GM11168 (cell line): ENCODE data around the gene ERC2.

Source experiments
- in situ Hi-C: fragments of 300-500 bp; cut with MboI; formaldehyde crosslinking; loops from one replicate; pipeline ENCODE4 v1.12.0; 2022; ENCODE audit warnings: low sequenced_read_pairs; ENCODE audit not compliant: unreplicated experiment

Gene ERC2

DNA sequence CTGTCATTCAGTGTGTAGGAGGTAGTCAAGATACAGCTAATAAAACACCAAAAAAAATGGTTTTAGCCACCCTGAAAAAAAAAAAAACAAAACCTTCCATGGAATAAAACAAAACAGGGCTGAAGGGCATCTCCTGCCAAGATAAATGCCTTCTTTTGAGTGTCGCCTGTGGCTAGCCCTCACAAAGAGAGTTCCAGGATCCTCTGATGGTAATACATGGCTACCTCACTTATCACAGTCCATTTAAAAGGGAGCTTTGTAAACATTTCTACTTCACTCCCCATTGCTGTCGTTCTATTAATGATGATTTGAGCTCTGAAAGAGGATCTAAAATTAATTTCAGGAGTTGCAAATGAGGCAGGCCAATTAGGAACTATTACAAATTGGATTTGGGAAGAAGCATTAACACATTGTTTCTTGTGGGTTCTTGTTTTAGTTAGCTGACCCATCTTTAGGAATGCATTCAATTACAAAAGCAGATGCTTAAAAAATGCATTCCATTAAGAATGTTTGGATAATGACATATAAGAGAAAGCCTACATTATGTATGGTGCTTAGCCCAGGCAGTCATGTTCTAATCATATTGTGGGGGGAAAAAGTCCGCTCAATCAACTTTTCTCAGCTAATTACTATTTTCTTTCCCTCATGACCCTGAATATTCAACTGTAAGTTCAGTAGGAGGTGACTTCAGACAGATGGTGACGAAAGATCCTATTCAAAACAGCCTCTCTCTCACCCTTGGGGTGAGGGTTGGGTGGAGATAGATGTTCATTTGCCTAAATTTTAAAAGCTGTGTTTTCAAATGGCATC lies 726.0 kb downstream of the ERC2 start:
- in situ Hi-C loops = no loop called here

DNA sequence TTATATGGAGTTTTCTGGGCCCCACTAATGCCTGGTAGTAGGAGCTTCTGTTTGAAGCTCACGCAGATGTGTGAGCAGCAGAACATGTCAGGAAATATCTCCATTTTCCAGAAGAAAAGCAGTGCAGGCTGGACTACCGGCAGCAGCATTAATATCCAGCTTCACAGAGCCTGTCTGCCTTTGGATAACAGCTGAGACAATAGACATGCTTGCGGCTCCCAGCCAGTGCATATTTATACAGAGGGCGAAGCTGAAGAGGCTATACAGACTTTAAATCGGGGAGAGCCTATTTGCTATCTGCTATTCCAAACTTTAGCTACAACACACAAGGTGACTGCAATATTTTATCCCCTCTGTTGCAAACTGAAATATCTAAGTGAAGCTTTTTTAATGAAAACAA lies 731.1 kb downstream of the ERC2 start:
- in situ Hi-C loops = no loop called here

DNA sequence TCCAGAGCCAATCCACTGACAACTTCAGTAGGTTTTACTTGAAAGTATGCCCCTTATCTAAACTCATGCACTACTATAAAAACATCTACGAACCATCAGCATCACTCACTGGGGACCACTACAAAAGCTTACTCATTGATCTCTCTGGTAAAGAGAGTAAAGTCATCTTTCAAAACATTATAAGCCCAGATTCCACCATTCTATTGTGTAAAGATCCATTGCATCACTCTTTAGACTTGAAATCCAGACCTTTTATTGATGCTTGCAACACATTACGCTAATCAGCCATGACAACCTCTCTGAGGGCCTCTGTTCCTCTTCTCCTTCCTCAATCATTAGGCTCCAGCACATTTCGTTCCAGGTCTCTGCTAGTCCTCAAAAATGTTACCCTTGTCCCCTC lies 732.3 kb downstream of the ERC2 start:
- in situ Hi-C loops = no loop called here

DNA sequence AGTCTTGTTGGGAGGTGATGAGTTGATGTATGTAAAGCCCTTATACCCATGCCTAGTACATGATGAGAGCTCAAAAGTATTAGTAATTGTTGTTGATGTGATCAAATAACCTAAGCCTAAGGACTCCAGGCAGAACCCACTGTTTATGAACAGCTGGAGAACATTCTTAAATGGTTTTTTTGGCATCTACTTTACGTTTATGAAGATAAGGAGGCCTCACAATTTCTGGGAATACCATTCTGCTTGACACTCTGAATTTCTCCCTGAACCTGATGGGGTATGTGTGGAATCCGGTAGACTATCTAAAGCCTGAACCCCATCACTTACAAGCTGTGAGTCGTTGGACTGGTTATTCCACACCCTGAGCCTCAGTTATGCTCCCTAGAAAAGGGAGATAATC lies 736.5 kb downstream of the ERC2 start:
- in situ Hi-C loops = no loop called here

DNA sequence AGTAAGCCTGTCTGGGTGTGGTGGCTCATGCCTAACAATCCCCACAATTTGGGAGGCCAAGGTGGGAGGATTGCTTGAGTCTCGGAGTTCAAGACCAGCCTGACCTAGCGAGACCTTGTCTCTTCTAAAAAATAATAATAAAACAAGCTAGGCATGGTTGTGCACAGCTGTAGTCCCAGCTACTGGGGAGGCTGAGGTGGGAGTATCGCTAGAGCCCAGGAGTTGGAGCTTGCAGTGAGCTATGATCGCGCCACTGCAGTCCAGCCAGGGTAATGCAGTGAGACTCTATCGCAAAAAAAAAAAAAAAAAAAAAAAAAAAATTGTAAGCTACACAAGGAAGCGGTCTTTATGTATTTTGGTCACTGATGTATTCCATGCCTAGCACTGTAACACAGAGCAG lies 738.7 kb downstream of the ERC2 start:
- in situ Hi-C loops = loop anchor here (5.0 kb wide), 1 partner anchor 232 kb away; no protein-coding TSS in a partner anchor

DNA sequence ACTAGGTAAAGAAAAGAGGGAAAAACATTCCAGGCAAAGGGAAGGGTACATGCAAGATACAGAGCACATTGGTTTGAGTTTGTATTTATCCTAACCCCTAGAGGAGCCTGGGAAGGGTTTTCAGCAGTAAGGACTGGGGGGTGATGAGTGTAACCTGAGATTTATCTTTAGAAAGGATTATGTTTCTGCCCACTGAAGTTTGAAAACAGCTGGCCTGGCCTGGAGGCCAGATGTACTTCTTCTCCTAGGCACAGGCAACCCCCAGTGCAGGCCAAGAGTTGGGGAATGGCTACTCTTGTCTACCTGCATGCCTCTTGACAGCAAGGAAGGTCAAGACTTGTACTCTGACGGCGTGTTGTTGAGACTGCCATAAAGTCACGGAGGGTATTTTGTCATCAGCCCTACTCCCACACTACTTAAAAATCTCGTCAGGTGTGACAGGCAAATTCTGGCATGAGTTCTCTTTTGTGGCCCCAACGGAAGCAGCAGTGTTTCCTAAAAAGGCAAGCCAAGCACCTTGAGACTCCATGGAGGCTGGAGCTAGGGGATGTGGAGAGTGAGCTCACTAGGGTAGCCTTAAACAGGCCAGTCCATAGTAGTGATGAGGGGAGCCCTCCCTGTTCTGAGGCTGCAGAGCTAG lies 739.7 kb downstream of the ERC2 start:
- in situ Hi-C loops = loop anchor here (5.0 kb wide), 1 partner anchor 231 kb away; no protein-coding TSS in a partner anchor

DNA sequence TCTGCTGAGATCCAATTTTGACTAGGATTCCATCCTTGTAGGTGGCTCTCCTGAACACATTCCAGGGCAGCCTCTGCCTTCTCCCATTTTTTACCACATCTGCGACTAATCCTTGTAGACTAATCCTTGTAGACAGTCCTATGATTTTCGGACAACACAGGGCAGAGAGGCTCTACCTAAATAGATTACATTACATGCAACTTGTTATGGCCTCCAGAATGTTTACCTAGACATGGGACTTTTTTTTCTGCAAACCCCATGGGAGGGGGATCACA lies 741.8 kb downstream of the ERC2 start:
- in situ Hi-C loops = loop anchor here (5.0 kb wide), 1 partner anchor 229 kb away; no protein-coding TSS in a partner anchor

DNA sequence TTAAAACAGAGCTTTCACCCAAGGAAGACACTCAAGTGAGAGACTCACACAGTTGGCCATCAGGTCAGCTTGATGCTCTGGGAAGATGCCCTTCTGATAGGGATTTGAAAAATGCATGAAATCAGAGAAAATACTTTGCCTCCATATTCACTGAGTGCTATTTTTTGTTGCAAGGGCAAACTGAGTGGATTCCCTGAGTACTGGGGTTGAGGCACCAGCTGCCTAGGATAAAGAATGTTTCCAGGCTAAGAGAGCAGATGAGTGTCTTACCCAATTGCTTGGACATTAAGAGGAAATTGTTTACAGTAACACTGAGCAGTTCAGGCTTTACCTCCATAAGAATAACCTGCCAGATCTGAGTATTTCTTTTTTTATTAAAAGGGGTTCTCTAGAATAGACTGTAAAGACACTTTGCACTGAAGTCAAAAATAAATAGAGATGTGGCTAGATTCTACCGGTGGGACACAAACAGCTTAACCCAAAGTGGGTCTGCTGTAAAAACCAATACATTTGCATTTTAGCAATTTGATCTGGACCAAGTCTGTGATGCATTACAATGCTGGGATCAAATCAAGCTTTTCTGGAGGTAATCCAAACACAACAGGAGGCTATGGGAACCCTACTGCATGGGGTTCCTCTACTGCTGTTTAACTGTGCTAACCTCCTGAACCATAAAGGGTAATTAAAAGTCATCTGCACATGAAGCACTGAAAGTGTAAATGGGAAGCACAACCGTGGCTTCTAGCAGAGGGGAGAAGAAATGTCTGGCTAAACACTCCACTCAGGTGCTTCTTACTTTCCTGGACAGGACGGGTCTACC lies 742.4 kb downstream of the ERC2 start:
- in situ Hi-C loops = loop anchor here (5.0 kb wide), 1 partner anchor 229 kb away; no protein-coding TSS in a partner anchor

DNA sequence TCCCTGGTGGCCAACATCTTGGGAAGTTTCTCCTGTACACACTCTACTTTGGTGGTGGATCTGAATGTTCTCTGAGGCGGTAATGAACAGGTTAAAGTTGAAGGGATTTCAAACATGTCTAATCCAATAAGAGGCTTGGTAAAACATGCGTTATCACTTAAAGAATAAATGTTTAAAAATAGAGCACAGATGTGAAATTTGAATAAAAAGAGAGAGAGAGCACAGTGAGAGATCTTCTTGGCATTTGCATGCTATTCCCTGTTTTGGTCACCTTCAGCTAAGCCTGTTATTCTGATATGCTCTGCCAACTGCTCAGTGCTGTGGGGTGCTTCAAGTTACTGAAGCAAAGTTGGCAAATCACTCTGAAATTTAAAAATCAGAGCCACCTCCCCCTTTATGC lies 743.4 kb downstream of the ERC2 start:
- in situ Hi-C loops = loop anchor here (5.0 kb wide), 1 partner anchor 228 kb away; no protein-coding TSS in a partner anchor

DNA sequence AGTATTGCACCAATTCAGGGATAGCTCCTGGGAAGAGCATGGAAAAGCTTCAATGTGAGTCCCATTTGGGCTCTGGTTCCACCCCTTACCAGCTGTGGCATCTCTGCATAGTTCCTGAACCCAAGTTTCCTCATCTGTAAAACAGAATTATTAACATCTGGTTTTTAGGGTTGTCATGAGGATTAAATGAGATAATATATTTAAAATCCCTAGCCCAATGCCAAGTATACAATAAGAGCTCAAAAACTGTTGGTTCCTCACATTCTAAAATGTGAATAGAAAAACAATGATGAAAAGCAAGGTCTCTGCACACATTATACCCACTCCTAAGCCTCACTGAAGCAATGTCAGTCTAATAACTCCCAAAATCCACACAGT lies 743.9 kb downstream of the ERC2 start:
- in situ Hi-C loops = no loop called here

DNA sequence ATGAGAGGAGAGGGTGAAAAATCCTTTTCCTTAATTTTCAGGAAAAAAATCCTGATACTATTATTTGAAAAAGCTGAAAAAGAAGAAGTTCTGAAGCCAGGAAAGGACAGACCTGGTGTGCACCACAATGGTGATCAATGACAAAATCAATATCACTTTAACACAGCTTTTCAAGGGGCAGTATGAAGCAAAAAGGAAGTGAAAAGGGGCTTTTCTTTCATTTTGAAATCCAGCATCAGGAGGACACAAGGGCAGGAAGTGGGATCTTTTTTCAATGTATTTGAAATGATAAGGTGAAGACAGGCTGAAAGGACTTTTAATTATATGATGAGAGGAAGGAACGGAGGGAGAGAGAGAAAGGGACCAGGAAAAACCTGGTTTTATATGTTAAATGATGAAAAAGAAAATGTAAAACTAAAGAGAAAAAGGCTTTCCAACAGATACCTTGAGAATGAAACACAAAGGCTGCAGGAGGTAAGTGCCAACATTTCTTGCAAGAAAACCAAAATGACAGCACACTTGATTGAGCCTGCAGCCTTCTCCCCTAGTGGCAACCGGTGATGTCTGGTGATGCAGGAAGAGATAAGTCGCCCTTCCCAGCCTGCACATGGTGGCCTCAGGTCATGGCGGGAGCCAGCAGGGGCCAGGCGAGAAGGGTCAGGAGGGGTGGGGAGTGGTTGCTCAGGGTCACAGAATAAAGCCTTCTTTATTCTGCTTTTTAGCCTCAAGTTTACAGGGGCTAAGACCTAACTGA lies 744.4 kb downstream of the ERC2 start:
- in situ Hi-C loops = no loop called here

DNA sequence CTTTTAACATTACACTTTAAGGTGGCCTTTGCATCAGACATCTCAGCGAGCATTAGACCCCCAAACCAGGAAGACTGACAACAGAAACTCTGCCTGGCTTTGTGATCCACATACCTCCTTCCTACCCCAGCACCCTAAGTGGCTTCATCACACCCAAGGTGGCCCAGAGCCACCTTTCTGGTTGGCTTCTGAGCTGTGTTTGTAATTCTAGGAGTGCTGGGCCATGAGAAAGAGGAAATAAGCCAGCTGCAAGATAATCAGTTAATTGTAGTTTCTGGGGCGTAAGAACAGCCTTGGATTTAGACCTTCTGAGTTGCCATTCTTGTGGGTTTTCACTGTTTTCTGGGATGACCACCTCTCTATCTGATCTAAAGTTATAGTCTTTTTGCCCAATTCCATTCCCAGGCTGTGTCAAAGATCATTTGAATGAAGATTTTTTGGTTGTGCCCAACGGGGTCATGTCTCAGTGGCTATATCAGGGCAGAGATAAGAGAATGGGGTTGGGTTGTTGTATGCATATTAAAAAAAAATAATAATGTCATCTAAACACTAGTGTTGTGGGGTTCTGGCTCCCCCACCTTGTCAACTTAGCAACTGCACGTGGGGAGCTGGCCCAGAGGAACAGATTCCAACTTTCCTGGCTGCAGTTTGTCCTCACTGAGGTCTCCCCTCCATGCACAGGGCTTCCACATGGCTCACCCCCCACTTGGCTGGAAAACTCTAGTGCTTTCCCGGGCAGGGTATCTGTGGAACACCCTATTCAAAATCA lies 746.4 kb downstream of the ERC2 start:
- in situ Hi-C loops = no loop called here

DNA sequence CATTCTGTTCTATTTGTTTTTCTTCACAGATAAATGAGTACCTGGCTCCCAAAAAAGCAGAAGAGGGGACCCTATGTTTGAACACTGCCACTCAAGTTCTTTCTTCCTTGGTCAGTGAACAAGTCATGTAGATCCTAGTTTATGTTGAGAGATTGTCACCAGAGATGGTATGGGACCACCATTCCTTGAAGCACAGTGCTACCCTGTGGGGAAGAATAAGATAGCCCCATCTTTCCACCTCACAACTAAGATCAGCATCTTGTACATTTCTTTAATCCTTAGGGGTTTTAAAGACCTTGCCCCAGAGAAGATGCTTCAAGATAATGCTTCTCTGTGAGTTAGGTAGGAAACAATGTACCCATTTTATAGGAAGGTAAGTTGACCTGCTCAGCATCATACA lies 747.7 kb downstream of the ERC2 start:
- in situ Hi-C loops = no loop called here

DNA sequence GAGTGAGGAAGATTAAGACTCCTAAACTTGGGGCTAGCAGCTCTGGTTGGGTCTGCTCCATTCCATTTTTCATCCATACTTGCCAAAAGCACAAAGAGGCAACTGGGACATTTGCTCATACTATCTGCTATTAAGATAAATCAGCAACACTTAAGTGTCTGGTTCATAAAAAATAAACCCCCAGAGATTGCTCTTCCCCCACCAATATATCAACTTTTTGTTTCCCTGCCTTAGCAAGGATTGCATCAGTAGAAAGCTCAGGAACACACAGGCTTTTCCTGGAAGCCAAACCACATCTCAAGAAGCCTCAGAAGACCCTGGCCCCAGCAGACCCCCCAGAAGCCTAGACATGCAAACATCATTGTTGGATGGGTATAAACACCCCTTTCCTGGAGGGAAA lies 748.8 kb downstream of the ERC2 start:
- in situ Hi-C loops = no loop called here

DNA sequence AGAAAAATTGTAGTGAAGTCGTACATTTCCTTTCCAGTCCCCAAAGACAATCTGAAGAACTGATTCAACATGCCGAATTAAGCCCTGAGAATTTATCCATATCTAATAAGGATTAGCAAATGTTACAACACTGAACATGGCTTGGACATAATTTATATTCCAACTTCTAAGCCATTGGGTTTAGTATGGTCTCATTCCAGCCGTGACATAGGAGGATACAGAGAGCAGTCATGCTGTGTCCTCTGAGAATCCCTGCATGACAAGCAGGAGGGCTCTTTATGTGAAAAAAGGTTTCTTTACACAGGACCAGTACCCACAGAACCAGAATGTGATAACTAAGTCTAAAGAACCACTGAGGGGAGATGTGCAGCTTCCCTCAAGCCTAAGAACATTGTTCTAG lies 749.3 kb downstream of the ERC2 start:
- in situ Hi-C loops = no loop called here

DNA sequence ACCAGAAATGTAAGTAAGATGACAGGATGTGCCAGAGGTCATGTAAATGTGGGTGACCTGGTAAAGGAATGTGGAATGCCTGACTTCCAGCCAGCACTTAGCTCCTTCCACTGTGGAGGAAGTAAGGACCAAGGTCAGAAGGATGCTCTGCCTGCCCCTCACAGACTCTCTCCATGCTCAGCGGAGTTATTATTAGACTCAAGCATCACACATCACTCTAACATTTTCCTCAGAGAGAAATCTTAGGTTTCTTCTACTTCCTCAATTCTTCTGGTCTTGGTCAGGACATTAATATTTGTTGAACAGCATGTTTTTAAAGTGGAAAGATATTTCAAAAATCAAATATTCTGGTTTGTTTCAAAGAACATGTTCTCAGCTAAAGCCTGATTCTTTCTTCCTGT lies 749.7 kb downstream of the ERC2 start:
- in situ Hi-C loops = no loop called here

DNA sequence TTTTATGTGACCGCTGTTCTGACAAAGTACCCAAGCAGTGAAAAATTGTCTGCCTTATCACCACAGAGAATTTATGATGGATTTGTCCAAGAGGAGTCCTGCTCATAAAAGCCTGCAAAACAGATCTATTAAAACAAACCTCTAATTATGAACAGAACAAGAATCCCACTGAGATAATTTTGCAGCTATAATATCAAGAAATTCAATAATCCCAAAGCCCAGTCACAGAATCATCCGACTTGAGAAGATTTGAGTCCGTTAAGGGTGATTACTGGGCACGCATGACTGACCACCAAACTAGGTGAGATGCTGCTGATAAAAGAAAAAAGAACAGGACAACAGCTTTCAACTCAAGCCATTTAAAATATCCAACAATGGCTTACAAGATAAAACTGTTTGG lies 750.2 kb downstream of the ERC2 start:
- in situ Hi-C loops = no loop called here

DNA sequence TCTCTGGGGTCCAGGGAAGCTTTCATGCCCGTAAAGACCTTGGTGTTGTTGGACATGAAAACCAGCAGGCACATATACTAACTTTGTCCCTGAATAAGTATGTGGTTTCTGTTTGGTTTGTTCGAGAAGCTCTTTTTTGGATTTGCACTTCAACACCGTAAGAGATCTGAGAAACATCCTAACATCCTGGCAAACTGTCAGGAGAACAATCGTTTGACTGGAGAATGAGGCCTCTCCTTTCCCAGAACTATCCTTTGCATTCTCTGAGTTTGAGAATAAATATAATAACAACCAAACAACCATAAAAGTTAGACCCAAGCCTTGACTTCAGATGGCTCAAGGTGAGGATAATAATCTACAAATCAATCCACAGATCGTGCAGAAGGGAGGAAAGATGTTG lies 750.8 kb downstream of the ERC2 start:
- in situ Hi-C loops = no loop called here

DNA sequence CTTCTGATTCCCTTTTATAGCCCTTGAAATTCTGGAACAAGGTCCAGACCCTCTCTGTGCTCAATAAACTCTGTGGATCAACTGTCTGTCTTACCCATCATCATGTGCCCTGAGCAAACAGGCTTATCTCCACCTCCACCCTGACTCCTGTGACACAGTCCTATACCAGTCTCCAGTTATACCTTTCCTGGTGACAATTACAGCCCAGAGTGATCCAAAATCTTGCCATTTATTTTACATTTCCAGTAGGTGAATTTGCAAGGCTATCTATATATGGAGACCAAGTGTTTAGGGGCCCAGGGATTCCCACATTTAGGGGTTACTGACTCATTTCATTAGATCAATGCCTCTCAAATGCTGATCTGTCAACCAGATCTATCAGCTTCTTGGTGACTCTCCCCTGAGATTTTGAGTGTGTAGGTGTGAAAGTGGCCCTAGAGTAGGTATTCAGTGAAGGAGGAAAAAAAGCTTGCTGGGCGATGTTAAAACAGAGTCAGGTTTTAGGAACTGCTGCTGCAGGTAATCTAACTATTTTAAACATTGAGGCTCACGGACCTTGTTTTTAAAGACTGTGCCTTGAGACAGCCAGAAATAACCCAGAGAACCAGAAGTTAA lies 751.5 kb downstream of the ERC2 start:
- in situ Hi-C loops = no loop called here
